A549 (cell line): Measurements from ENCODE around the gene HS3ST4. TPM values are rescaled to one million over a fixed set of nuclear protein-coding genes. Genes with fewer than 3 reads are reported as not detected.

Experiments
- ATAC-seq, 2 experiments: fragments of 200-7000 bp in 1 of 2; fragments of >200 bp in 1 of 2; cut with Nextera tagmentation in 1 of 2; cut with Tn5 transposase in 1 of 2; 3 replicates each; pipeline versions ENCODE4 v1.8.0 to v1.9.1; 2018 to 2020; ENCODE audit warnings: mild to moderate bottlenecking in 1 of 2, moderate library complexity in 1 of 2
- CTCF ChIA-PET: fragments of 300-600 bp; sonication (Branson Sonifier 250); formaldehyde crosslinking; extraction: SDS; loops from one replicate; lab custom pipeline; 2021; ENCODE audit warnings: antibody characterized with exemption, inconsistent platforms; lab: Yijun Ruan, JAX
- POLR2A ChIA-PET: fragments of 350-600 bp; formaldehyde crosslinking; extraction: SDS; loops from one replicate; lab custom pipeline; 2021; ENCODE audit warnings: antibody characterized with exemption, inconsistent platforms; lab: Yijun Ruan, JAX
- DNase-seq, 2 experiments: peaks; one replicate each; pipeline versions ENCODE4 v3.0.0 to v3.0.0-alpha.2; 2011 to 2016; ENCODE audit warnings: low read depth in 1 of 2, low spot score in 1 of 2
- FAIRE-seq: peaks from 2 replicates; lab custom pipeline; 2011; peaks lifted over from hg19 to GRCh38; lab: Jason Lieb, UNC
- H3K27ac ChIP-seq, 2 experiments: fragments of >200 bp; sonication (Bioruptor Twin); formaldehyde crosslinking; 3 replicates each; pipeline ENCODE4 v1.5.1; 2016 to 2017
- H3K4me1 ChIP-seq: fragments of >200 bp; sonication (Bioruptor Twin); formaldehyde crosslinking; 3 replicates; pipeline ENCODE4 v1.6.1; 2016
- H3K4me2 ChIP-seq: fragments of >200 bp; sonication (Bioruptor Twin); formaldehyde crosslinking; 3 replicates; pipeline ENCODE4 v1.6.1; 2016
- H3K4me3 ChIP-seq: fragments of >200 bp; sonication (Bioruptor Twin); formaldehyde crosslinking; 3 replicates; pipeline ENCODE4 v1.5.1; 2016
- H3K9me3 ChIP-seq: fragments of >200 bp; sonication (Bioruptor Twin); formaldehyde crosslinking; 3 replicates; pipeline ENCODE4 v1.6.1; 2016
- CBX2 ChIP-seq: fragments of 200-600 bp; sonication (generic); IDR thresholded peaks from 2 replicates; pipeline ENCODE4 v1.6.1; 2016; ENCODE audit warnings: low read depth, mild to moderate bottlenecking, borderline replicate concordance
- CBX8 ChIP-seq: fragments of 200-600 bp; sonication (generic); IDR thresholded peaks from 2 replicates; pipeline ENCODE4 v1.6.1; 2016
- CEBPB ChIP-seq, 2 experiments: fragments of >200 bp in 1 of 2; sonication (Bioruptor Twin) in 1 of 2; formaldehyde crosslinking in 1 of 2; IDR thresholded peaks; 2 replicates each; pipeline ENCODE4 v1.6.1; 2012 to 2016
- CHD4 ChIP-seq: fragments of 200-600 bp; sonication (generic); IDR thresholded peaks from 2 replicates; pipeline ENCODE4 v1.6.1; 2016; ENCODE audit warnings: antibody characterized with exemption, mild to moderate bottlenecking, borderline replicate concordance
- EHF ChIP-seq: fragments of 250-450 bp; sonication (Bioruptor Pico); IDR thresholded peaks from 2 replicates; pipeline ENCODE4 v1.5.0; 2020; ENCODE audit warnings: mild to moderate bottlenecking
- EHMT2 ChIP-seq: fragments of 200-600 bp; sonication (generic); IDR thresholded peaks from 2 replicates; pipeline ENCODE4 v1.6.1; 2016; ENCODE audit warnings: antibody characterized with exemption, low read depth, mild to moderate bottlenecking, moderate library complexity
- ESRRA ChIP-seq: fragments of 150-350 bp; IDR thresholded peaks from 2 replicates; pipeline ENCODE4 v1.6.1; 2014; ENCODE audit warnings: mild to moderate bottlenecking, low read length, borderline replicate concordance
- HDAC2 ChIP-seq: fragments of 200-600 bp; sonication (generic); IDR thresholded peaks from 2 replicates; pipeline ENCODE4 v1.6.1; 2016
- HEYL ChIP-seq: fragments of 250-450 bp; sonication (Bioruptor Pico); IDR thresholded peaks from 2 replicates; pipeline ENCODE4 v1.8.0; 2021; ENCODE audit warnings: mild to moderate bottlenecking, moderate library complexity
- KDM1A ChIP-seq: fragments of 200-600 bp; sonication (generic); IDR thresholded peaks from 2 replicates; pipeline ENCODE4 v1.6.1; 2016; ENCODE audit warnings: low read depth, mild to moderate bottlenecking
- MAFK ChIP-seq: fragments of 450-650 bp; IDR thresholded peaks from 2 replicates; pipeline ENCODE4 v1.6.1; 2014; ENCODE audit not compliant: partially characterized antibody
- MYC ChIP-seq: IDR thresholded peaks from 2 replicates; pipeline ENCODE4 v1.6.1; 2012; ENCODE audit warnings: mild to moderate bottlenecking, inconsistent platforms, low read length, improper control_type of control experiment, borderline replicate concordance
- PHF8 ChIP-seq: fragments of 200-600 bp; sonication (generic); IDR thresholded peaks from 2 replicates; pipeline ENCODE4 v1.6.1; 2016; ENCODE audit warnings: low read depth, mild to moderate bottlenecking, antibody characterized with exemption, moderate library complexity, borderline replicate concordance
- POLR2A ChIP-seq: IDR thresholded peaks from 2 replicates; pipeline ENCODE4 v1.6.1; 2012; ENCODE audit warnings: mild to moderate bottlenecking, low read length
- POLR2AphosphoS2 ChIP-seq: conservative IDR thresholded peaks from 2 replicates; pipeline ENCODE4 v1.6.1; 2012; ENCODE audit warnings: low read length, improper control_type of control experiment, inconsistent platforms
- RAD21 ChIP-seq, 2 experiments: fragments of >200 bp in 1 of 2; sonication (Bioruptor Twin) in 1 of 2; formaldehyde crosslinking in 1 of 2; IDR thresholded peaks in 1 of 2; conservative IDR thresholded peaks in 1 of 2; 2 replicates in 1 of 2; 3 replicates in 1 of 2; pipeline ENCODE4 v1.6.1; 2012 to 2018; ENCODE audit warnings: inconsistent platforms in 1 of 2
- SREBF2 ChIP-seq: fragments of 450-650 bp; IDR thresholded peaks from 2 replicates; pipeline ENCODE4 v1.6.1; 2014; ENCODE audit warnings: mild to moderate bottlenecking, moderate library complexity
- TFCP2L1 ChIP-seq: fragments of 250-450 bp; sonication (Bioruptor Pico); IDR thresholded peaks from 2 replicates; pipeline ENCODE4 v1.5.0; 2021; ENCODE audit warnings: mild to moderate bottlenecking
- ZC3H11A ChIP-seq: fragments of 450-650 bp; IDR thresholded peaks from 2 replicates; pipeline ENCODE4 v1.6.1; 2014; ENCODE audit warnings: antibody characterized with exemption, mild to moderate bottlenecking
- ZFP36 ChIP-seq: fragments of 450-650 bp; IDR thresholded peaks from 2 replicates; pipeline ENCODE4 v1.6.1; 2014; ENCODE audit warnings: borderline replicate concordance; ENCODE audit not compliant: partially characterized antibody
- ZSCAN20 ChIP-seq: fragments of 250-450 bp; sonication (Bioruptor Pico); IDR thresholded peaks from 2 replicates; pipeline ENCODE4 v1.8.0; 2022; ENCODE audit warnings: mild to moderate bottlenecking, moderate library complexity
- WGBS: methylation state at CpG from one replicate; pipeline ENCODE4 v1.1.6; 2017; ENCODE audit errors: missing lambda C conversion rate; 5-methylcytosine and 5-hydroxymethylcytosine counted together
- polyA plus RNA-seq, 4 experiments: library from polyadenylated mRNA; depleted of rRNA in 3 of 4; stranded (reverse); fragments of >200 nt; fragmentation: RNase III in 1 of 4; extraction: RNeasy Plus Mini Kit Qiagen cat#74134 plus additional on column Dnase treatment in 1 of 4; gene quantifications; 2 replicates in 3 of 4; 3 replicates in 1 of 4; pipeline ENCODE4 v1.2.3, GENCODE V29; 2011 to 2017
- TF ChIP-seq, protein P1 (sequence below): fragments of 150-350 bp; IDR thresholded peaks from 2 replicates; pipeline ENCODE4 v1.6.1; 2014; ENCODE audit warnings: low read depth, mild to moderate bottlenecking, low read length
- TF ChIP-seq, protein P2 (sequence below): fragments of 450-650 bp; IDR thresholded peaks from 2 replicates; pipeline ENCODE4 v1.6.1; 2014; ENCODE audit warnings: antibody characterized with exemption
- TF ChIP-seq, protein P3 (sequence below): IDR thresholded peaks from 2 replicates; pipeline ENCODE4 v1.6.1; 2012
- TF ChIP-seq, protein P4 (sequence below): fragments of >200 bp; sonication (Bioruptor Twin); formaldehyde crosslinking; IDR thresholded peaks from 3 replicates; pipeline ENCODE4 v1.5.1; 2016
- TF ChIP-seq, protein P5 (sequence below): fragments of >200 bp; sonication (Bioruptor Twin); formaldehyde crosslinking; IDR thresholded peaks from 3 replicates; pipeline ENCODE4 v1.6.1; 2016
- TF ChIP-seq, protein P6 (sequence below): IDR thresholded peaks from 2 replicates; pipeline ENCODE4 v1.6.1; 2012; ENCODE audit warnings: low read depth, borderline replicate concordance
- TF ChIP-seq, protein P7 (sequence below): fragments of 250-450 bp; sonication (Bioruptor Pico); IDR thresholded peaks from 2 replicates; pipeline ENCODE4 v1.5.0; 2021; ENCODE audit warnings: mild to moderate bottlenecking, moderate library complexity, borderline replicate concordance

HS3ST4 gene
- polyA plus RNA-seq, 2 of the 4 experiments (the other 2 are of a cell fraction): not detected

DNA sequence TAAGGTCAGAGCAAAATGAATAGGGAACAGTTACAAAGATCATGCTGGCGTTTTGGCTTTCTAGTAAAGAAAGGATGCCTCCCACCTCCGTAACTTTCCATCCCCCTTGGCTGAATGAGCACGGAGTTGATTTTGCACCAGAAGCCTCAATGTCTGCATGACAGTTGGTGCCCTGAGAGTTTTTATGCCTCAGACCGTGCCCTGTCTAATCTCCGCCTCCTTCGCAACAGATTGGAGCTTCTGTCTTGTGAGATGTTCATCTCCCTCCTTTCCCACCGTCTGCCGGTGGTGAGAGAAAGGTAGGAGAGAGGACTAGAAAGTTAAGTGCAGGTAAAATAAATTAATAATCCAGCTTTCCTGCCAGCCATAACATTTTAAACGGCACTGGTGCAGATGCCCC is 1.9 kb downstream of the HS3ST4 start:
- 14% methylated on average over 9 of the region's 9 CpGs for WGBS
- no peak overlapping the region for H3K4me2 ChIP-seq
- no peaks in the 10 kb centered on the region for H3K4me1 ChIP-seq
- no peak overlapping the region for H3K27ac ChIP-seq
- ChIA-PET POLR2A (no interaction called here), CTCF (no interaction called here)
- no peak for DNase-seq
- ATAC-seq: no peak
- H3K9me3 ChIP-seq: no peaks in the 10 kb centered on the region
- no peak for TF ChIP-seq EHMT2
- TF ChIP-seq, protein P1, sequence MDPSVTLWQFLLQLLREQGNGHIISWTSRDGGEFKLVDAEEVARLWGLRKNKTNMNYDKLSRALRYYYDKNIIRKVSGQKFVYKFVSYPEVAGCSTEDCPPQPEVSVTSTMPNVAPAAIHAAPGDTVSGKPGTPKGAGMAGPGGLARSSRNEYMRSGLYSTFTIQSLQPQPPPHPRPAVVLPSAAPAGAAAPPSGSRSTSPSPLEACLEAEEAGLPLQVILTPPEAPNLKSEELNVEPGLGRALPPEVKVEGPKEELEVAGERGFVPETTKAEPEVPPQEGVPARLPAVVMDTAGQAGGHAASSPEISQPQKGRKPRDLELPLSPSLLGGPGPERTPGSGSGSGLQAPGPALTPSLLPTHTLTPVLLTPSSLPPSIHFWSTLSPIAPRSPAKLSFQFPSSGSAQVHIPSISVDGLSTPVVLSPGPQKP: no peak
- TF ChIP-seq, protein P2, sequence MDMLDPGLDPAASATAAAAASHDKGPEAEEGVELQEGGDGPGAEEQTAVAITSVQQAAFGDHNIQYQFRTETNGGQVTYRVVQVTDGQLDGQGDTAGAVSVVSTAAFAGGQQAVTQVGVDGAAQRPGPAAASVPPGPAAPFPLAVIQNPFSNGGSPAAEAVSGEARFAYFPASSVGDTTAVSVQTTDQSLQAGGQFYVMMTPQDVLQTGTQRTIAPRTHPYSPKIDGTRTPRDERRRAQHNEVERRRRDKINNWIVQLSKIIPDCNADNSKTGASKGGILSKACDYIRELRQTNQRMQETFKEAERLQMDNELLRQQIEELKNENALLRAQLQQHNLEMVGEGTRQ: no peak
- TF ChIP-seq HDAC2: no peak
- TF ChIP-seq RAD21 (conservative IDR thresholded peaks at IDR 0.05 in 1 of 2, IDR thresholded peaks at IDR 0.05 in 1 of 2): no peak
- TF ChIP-seq ESRRA: no peak
- no peak for TF ChIP-seq POLR2A
- TF ChIP-seq, protein P3, sequence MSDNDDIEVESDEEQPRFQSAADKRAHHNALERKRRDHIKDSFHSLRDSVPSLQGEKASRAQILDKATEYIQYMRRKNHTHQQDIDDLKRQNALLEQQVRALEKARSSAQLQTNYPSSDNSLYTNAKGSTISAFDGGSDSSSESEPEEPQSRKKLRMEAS: no peak
- no peak for TF ChIP-seq CBX8
- no peak for TF ChIP-seq POLR2AphosphoS2
- TF ChIP-seq, protein P4, sequence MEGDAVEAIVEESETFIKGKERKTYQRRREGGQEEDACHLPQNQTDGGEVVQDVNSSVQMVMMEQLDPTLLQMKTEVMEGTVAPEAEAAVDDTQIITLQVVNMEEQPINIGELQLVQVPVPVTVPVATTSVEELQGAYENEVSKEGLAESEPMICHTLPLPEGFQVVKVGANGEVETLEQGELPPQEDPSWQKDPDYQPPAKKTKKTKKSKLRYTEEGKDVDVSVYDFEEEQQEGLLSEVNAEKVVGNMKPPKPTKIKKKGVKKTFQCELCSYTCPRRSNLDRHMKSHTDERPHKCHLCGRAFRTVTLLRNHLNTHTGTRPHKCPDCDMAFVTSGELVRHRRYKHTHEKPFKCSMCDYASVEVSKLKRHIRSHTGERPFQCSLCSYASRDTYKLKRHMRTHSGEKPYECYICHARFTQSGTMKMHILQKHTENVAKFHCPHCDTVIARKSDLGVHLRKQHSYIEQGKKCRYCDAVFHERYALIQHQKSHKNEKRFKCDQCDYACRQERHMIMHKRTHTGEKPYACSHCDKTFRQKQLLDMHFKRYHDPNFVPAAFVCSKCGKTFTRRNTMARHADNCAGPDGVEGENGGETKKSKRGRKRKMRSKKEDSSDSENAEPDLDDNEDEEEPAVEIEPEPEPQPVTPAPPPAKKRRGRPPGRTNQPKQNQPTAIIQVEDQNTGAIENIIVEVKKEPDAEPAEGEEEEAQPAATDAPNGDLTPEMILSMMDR: no peak
- TF ChIP-seq, protein P5, sequence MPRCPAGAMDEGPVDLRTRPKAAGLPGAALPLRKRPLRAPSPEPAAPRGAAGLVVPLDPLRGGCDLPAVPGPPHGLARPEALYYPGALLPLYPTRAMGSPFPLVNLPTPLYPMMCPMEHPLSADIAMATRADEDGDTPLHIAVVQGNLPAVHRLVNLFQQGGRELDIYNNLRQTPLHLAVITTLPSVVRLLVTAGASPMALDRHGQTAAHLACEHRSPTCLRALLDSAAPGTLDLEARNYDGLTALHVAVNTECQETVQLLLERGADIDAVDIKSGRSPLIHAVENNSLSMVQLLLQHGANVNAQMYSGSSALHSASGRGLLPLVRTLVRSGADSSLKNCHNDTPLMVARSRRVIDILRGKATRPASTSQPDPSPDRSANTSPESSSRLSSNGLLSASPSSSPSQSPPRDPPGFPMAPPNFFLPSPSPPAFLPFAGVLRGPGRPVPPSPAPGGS: no peak
- TF ChIP-seq ZSCAN20: no peak
- TF ChIP-seq MYC: no peak
- no peak for TF ChIP-seq MAFK
- TF ChIP-seq CHD4: no peak
- TF ChIP-seq, all 56 proteins: peak for 0
- no peak for FAIRE-seq
- no peak overlapping the region for H3K4me3 ChIP-seq

DNA sequence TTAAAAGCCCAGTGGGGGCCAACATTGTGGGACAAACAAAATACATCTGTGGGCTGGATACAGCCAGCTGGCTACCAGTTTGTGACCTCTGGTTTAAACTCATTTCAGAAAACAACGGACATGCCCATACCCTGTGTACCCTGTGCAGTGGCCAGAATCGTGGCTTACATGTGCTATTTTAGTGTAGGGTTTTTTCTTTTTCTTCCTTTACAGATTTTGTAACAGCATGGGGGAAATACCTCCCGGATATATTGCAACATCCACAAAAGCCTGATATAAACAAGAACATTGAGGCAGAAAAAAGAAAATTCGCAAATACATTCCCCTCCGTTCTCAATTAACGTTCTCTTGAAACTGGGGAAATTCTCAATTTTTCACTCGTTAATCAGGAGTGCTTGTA is 7.3 kb downstream of the HS3ST4 start:
- WGBS: 16% methylated on average over 7 of the region's 7 CpGs
- no peak overlapping the region for H3K4me2 ChIP-seq
- no peaks in the 10 kb centered on the region for H3K9me3 ChIP-seq
- no peak for DNase-seq
- no peak for ATAC-seq
- H3K4me1 ChIP-seq: no peaks in the 10 kb centered on the region
- ChIA-PET POLR2A (no interaction called here), CTCF (no interaction called here)
- no peak for FAIRE-seq
- H3K27ac ChIP-seq: no peak overlapping the region
- no peak overlapping the region for H3K4me3 ChIP-seq
- no peak for TF ChIP-seq EHMT2
- TF ChIP-seq, protein P6, sequence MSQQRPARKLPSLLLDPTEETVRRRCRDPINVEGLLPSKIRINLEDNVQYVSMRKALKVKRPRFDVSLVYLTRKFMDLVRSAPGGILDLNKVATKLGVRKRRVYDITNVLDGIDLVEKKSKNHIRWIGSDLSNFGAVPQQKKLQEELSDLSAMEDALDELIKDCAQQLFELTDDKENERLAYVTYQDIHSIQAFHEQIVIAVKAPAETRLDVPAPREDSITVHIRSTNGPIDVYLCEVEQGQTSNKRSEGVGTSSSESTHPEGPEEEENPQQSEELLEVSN: no peak
- TF ChIP-seq ZC3H11A: no peak
- no peak for TF ChIP-seq ZFP36
- no peak for TF ChIP-seq POLR2AphosphoS2
- TF ChIP-seq HEYL (CRISPR knock-in tag): no peak
- TF ChIP-seq TFCP2L1 (CRISPR knock-in tag): no peak
- TF ChIP-seq, protein P1: no peak
- no peak for TF ChIP-seq PHF8
- no peak for TF ChIP-seq HDAC2
- TF ChIP-seq, protein P7, sequence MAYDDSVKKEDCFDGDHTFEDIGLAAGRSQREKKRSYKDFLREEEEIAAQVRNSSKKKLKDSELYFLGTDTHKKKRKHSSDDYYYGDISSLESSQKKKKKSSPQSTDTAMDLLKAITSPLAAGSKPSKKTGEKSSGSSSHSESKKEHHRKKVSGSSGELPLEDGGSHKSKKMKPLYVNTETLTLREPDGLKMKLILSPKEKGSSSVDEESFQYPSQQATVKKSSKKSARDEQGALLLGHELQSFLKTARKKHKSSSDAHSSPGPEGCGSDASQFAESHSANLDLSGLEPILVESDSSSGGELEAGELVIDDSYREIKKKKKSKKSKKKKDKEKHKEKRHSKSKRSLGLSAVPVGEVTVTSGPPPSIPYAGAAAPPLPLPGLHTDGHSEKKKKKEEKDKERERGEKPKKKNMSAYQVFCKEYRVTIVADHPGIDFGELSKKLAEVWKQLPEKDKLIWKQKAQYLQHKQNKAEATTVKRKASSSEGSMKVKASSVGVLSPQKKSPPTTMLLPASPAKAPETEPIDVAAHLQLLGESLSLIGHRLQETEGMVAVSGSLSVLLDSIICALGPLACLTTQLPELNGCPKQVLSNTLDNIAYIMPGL (CRISPR knock-in tag): no peak
- TF ChIP-seq POLR2A: no peak
- no peak for TF ChIP-seq KDM1A
- no peak for TF ChIP-seq RAD21 (conservative IDR thresholded peaks at IDR 0.05 in 1 of 2, IDR thresholded peaks at IDR 0.05 in 1 of 2)
- TF ChIP-seq CBX2: no peak
- TF ChIP-seq CEBPB (IDR thresholded peaks at IDR 0.05): no peak
- TF ChIP-seq EHF: no peak
- TF ChIP-seq SREBF2: no peak
- TF ChIP-seq, protein P2: no peak
